Neural cell (in vitro differentiated cells): ENCODE results near the gene TMEM123.
"Not testable (repeated sequence)": the region's sequence is repeated elsewhere in the genome, so short reads cannot be mapped to it uniquely, and the experiment has no call there.

Experiments
- EP300 ChIP-seq: fragments of 450-650 bp; conservative IDR thresholded peaks from 2 replicates; pipeline ENCODE4 v1.6.1; 2014; ENCODE audit warnings: antibody characterized with exemption, mild to moderate bottlenecking, moderate library complexity; ENCODE audit not compliant: poor library complexity, severe bottlenecking
- SMC3 ChIP-seq: fragments of 450-650 bp; conservative IDR thresholded peaks from 2 replicates; pipeline ENCODE4 v1.6.1; 2014; ENCODE audit warnings: antibody characterized with exemption, mild to moderate bottlenecking, moderate library complexity; ENCODE audit not compliant: poor library complexity
- TAF1 ChIP-seq: IDR thresholded peaks from 2 replicates; pipeline ENCODE4 v1.6.1; 2012; ENCODE audit warnings: low read depth
- TF ChIP-seq, protein P1 (sequence below): fragments of 450-650 bp; IDR thresholded peaks from 2 replicates; pipeline ENCODE4 v1.5.1; 2014; ENCODE audit warnings: antibody characterized with exemption, mild to moderate bottlenecking, moderate library complexity; ENCODE audit not compliant: poor library complexity, severe bottlenecking

GRCh38 chr11:102444142-102444541 lies 8.4 kb downstream of the TMEM123 start:
- not testable (repeated sequence) for TF ChIP-seq EP300, TAF1, SMC3
- TF ChIP-seq, protein P1, sequence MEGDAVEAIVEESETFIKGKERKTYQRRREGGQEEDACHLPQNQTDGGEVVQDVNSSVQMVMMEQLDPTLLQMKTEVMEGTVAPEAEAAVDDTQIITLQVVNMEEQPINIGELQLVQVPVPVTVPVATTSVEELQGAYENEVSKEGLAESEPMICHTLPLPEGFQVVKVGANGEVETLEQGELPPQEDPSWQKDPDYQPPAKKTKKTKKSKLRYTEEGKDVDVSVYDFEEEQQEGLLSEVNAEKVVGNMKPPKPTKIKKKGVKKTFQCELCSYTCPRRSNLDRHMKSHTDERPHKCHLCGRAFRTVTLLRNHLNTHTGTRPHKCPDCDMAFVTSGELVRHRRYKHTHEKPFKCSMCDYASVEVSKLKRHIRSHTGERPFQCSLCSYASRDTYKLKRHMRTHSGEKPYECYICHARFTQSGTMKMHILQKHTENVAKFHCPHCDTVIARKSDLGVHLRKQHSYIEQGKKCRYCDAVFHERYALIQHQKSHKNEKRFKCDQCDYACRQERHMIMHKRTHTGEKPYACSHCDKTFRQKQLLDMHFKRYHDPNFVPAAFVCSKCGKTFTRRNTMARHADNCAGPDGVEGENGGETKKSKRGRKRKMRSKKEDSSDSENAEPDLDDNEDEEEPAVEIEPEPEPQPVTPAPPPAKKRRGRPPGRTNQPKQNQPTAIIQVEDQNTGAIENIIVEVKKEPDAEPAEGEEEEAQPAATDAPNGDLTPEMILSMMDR = not testable (repeated sequence)
